A673 (cell line): Measurements from ENCODE around the gene DGKD. TPM values are rescaled to one million over a fixed set of nuclear protein-coding genes. Genes with fewer than 3 reads are reported as not detected.

Source experiments
- BruUV-seq: library from RNA; stranded (reverse); fragments of 400-500 nt; replicated peaks from 2 replicates; lab custom pipeline; 2021; lab: Mats Ljungman, UMichigan
- CTCF ChIA-PET: fragments of 300-600 bp; sonication (Branson Sonifier 250); formaldehyde crosslinking; loops from one replicate; lab custom pipeline; 2022; ENCODE audit warnings: antibody characterized with exemption; lab: Charles Lee
- POLR2A ChIA-PET: fragments of 300-600 bp; sonication (Branson Sonifier 250); formaldehyde crosslinking; loops from one replicate; lab custom pipeline; 2022; ENCODE audit warnings: antibody characterized with exemption; ENCODE audit not compliant: low non-redundant PET; lab: Charles Lee
- DNase-seq: peaks from one replicate; pipeline ENCODE4 v3.0.0-alpha.2; 2015; ENCODE audit warnings: low spot score
- H3K27ac ChIP-seq: fragments of 200-600 bp; sonication (generic); 2 replicates; pipeline ENCODE4 v1.5.1; 2016; ENCODE audit warnings: mixed run types, low read depth, mild to moderate bottlenecking, mixed read lengths, antibody characterized with exemption, low read length; ENCODE audit not compliant: poor library complexity, severe bottlenecking
- H3K27me3 ChIP-seq: fragments of 200-600 bp; sonication (generic); replicated peaks from 2 replicates; pipeline ENCODE4 v1.6.1; 2017; ENCODE audit warnings: mixed run types, low read depth, mild to moderate bottlenecking, mixed read lengths, antibody characterized with exemption, low read length; ENCODE audit not compliant: insufficient read depth, poor library complexity
- H3K36me3 ChIP-seq: fragments of 200-600 bp; sonication (generic); 2 replicates; pipeline ENCODE4 v1.6.1; 2016; ENCODE audit warnings: mixed run types, mild to moderate bottlenecking, mixed read lengths, antibody characterized with exemption, low read length; ENCODE audit not compliant: insufficient read depth, poor library complexity, severe bottlenecking
- H3K4me1 ChIP-seq: fragments of 200-600 bp; sonication (generic); 2 replicates; pipeline ENCODE4 v1.6.1; 2017; ENCODE audit warnings: mixed run types, mild to moderate bottlenecking, mixed read lengths, antibody characterized with exemption, low read length; ENCODE audit not compliant: insufficient read depth, poor library complexity, severe bottlenecking
- H3K4me3 ChIP-seq: fragments of 200-600 bp; sonication (generic); 2 replicates; pipeline ENCODE4 v1.5.1; 2016; ENCODE audit warnings: low read depth, mixed run types, mild to moderate bottlenecking, mixed read lengths, low read length; ENCODE audit not compliant: poor library complexity, severe bottlenecking
- H3K9me3 ChIP-seq: fragments of 200-600 bp; sonication (generic); 2 replicates; pipeline ENCODE4 v1.6.1; 2016; ENCODE audit warnings: mixed run types, low read depth, mild to moderate bottlenecking, mixed read lengths, antibody characterized with exemption, low read length; ENCODE audit not compliant: poor library complexity, severe bottlenecking
- EZH2 ChIP-seq: fragments of 200-600 bp; sonication (generic); IDR thresholded peaks from 2 replicates; pipeline ENCODE4 v1.6.1; 2017; ENCODE audit warnings: borderline replicate concordance, low read depth, mild to moderate bottlenecking, mixed read lengths, antibody characterized with exemption, low read length; ENCODE audit not compliant: poor library complexity, severe bottlenecking
- intact Hi-C: fragments of 100-400 bp; cut with micrococcal nuclease; formaldehyde crosslinking; loops from one replicate; pipeline ENCODE4 v1.10.0; 2022; ENCODE audit not compliant: unreplicated experiment
- total RNA-seq: library from RNA; stranded (reverse); gene quantifications from 2 replicates; pipeline ENCODE4 v1.2.3, GENCODE V29; 2021
- TF ChIP-seq, protein P1 (sequence below): fragments of 300-800, 200-600 bp; sonication (generic); conservative IDR thresholded peaks from 2 replicates; pipeline ENCODE4 v1.5.1; 2017; ENCODE audit warnings: low read depth, mild to moderate bottlenecking, antibody characterized with exemption, low read length, moderate library complexity, mixed read lengths

The DGKD gene
- total RNA-seq, 1 experiment from 2014 or later, result 128 TPM

DNA sequence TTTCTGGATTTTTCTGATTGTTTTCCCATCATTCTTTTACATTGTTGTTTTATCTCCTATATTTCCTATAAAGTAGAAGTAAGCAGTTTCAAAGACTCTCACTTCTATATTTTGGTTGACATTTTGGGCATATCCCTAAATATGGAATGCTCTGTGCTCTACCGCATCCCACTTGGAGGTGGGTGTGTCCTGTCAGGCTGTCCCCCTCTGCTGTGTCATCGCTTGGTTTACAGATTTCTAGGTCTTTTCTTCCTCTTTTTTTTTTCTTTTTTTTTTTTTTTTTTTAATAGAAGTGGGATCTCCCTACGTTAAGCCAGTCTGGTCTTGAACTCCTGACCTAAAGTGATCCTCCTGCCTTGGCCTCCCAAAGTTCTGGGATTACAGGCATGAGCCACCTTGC, 13.3 kb downstream of the DGKD start:
- Histone ChIP-seq H3K27me3 (no peaks in the 10 kb centered on the region), H3K27ac (no peak overlapping the region), H3K36me3 (peaks cover 17% of the 10 kb centered on the region), H3K4me1 (peaks cover 11% of the 10 kb centered on the region), H3K9me3 (no peaks in the 10 kb centered on the region), H3K4me3 (no peak overlapping the region)
- POLR2A ChIA-PET, result no interaction called here
- no TSS peak for BruUV-seq
- intact Hi-C loops, result no loop called here
- no peak for TF ChIP-seq EZH2
- TF ChIP-seq, protein P1, sequence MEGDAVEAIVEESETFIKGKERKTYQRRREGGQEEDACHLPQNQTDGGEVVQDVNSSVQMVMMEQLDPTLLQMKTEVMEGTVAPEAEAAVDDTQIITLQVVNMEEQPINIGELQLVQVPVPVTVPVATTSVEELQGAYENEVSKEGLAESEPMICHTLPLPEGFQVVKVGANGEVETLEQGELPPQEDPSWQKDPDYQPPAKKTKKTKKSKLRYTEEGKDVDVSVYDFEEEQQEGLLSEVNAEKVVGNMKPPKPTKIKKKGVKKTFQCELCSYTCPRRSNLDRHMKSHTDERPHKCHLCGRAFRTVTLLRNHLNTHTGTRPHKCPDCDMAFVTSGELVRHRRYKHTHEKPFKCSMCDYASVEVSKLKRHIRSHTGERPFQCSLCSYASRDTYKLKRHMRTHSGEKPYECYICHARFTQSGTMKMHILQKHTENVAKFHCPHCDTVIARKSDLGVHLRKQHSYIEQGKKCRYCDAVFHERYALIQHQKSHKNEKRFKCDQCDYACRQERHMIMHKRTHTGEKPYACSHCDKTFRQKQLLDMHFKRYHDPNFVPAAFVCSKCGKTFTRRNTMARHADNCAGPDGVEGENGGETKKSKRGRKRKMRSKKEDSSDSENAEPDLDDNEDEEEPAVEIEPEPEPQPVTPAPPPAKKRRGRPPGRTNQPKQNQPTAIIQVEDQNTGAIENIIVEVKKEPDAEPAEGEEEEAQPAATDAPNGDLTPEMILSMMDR, result no peak
- CTCF ChIA-PET, result no interaction called here
- DNase-seq, result no peak

DNA sequence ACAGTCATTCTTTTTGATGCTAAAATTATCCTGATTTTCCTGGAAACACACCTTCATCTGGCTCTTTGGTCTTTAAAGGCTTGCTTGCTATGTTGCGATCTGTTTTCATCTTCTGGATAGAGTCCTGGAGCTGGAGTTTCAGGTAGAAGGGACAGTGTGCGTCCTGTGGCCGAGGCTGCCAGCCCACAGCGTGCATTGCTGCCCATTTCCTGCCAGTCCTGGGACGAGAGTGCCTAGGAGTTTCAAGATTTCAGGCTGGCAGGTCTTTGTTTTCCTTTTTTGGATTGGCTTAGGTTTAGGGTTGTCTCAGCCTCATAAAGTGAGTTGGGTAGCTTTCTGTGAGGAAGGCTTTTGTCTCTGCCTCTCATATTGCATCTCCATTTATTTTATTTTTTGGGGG, 14.5 kb downstream of the DGKD start:
- no peaks in the 10 kb centered on the region for H3K9me3 ChIP-seq
- ChIA-PET POLR2A (no interaction called here), CTCF (no interaction called here)
- no peak for TF ChIP-seq EZH2
- TF ChIP-seq, protein P1, result no peak
- intact Hi-C loops, result no loop called here
- no peak for DNase-seq
- no peak overlapping the region for H3K27ac ChIP-seq
- peaks cover 11% of the 10 kb centered on the region for H3K4me1 ChIP-seq
- H3K36me3 ChIP-seq, result peaks cover 17% of the 10 kb centered on the region
- no peaks in the 10 kb centered on the region for H3K27me3 ChIP-seq
- H3K4me3 ChIP-seq, result no peak overlapping the region
- BruUV-seq, result no TSS peak

DNA sequence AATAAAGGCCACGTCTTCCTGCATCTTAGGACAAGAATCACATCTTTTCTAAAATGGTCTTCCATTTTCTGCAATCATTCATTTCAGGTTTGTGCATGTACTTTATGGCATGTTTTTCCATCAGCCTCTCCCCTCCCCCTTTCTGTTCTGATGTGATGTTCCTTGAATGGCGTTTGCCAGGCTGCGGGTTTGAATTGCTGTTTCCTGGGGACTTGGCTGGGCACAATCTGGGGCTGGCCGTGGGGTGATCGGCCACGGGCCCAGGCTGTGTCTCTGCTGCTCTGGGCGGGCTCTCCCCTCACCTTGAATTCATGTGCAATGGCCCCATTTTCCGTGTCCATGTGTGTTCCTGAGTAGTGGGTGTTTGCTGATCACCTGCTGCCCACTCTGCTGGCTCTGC, 15.2 kb downstream of the DGKD start:
- CTCF ChIA-PET, result no interaction called here

More for the DNA sequence above, 15.2 kb downstream of the DGKD start:
- POLR2A ChIA-PET, result no interaction called here
- intact Hi-C loops, result no loop called here
- Histone ChIP-seq H3K4me1 (peaks cover 11% of the 10 kb centered on the region), H3K4me3 (no peak overlapping the region), H3K36me3 (peaks cover 13% of the 10 kb centered on the region), H3K9me3 (no peaks in the 10 kb centered on the region), H3K27me3 (no peaks in the 10 kb centered on the region), H3K27ac (no peak overlapping the region)
- BruUV-seq, result no TSS peak
- no peak for TF ChIP-seq EZH2
- TF ChIP-seq, protein P1, result no peak
- DNase-seq, result no peak
